Naive thymus-derived CD4-positive, alpha-beta T cell (primary cell): Measurements from ENCODE around the gene CKB. TPM values are rescaled to one million over a fixed set of nuclear protein-coding genes. Genes with fewer than 3 reads are reported as not detected.

ENCODE experiments used
- ATAC-seq: fragments of 150-1000 bp; cut with Tn5 transposase; 2 replicates; pipeline ENCODE4 v1.10.0; 2021; ENCODE audit warnings: mild to moderate bottlenecking, moderate library complexity
- CTCF ChIA-PET: fragments of 350-600 bp; sonication (Branson Sonifier 250); formaldehyde crosslinking; loops from one replicate; lab custom pipeline; 2021; ENCODE audit warnings: antibody characterized with exemption; lab: Charles Lee
- POLR2A ChIA-PET: fragments of 350-600 bp; sonication (Branson Sonifier 250); formaldehyde crosslinking; loops from one replicate; lab custom pipeline; 2021; ENCODE audit warnings: antibody characterized with exemption, inconsistent platforms; lab: Charles Lee
- DNase-seq, 9 donors: peaks; one replicate each; pipeline versions ENCODE4 v3.0.0 to v3.0.0-alpha.2; 2020 to 2022; ENCODE audit warnings: mixed read lengths in 1 of 9
- H3K27ac ChIP-seq: one replicate; pipeline ENCODE4 v1.7.0; 2013; ENCODE audit warnings: mild to moderate bottlenecking, low read depth, low read length, moderate library complexity
- H3K27me3 ChIP-seq, 2 donors: one replicate each; pipeline ENCODE4 v1.7.0; 2013; ENCODE audit warnings: low read length in 2 of 2, mild to moderate bottlenecking in 2 of 2, moderate library complexity in 2 of 2; ENCODE audit not compliant: control insufficient read depth in 2 of 2, insufficient read depth in 2 of 2
- H3K36me3 ChIP-seq, 3 experiments: 1 replicate in 2 of 3; 2 replicates in 1 of 3; pipeline ENCODE4 v1.7.0; 2013; ENCODE audit warnings: low read length in 3 of 3, mild to moderate bottlenecking in 3 of 3, moderate library complexity in 1 of 3; ENCODE audit not compliant: insufficient read depth in 3 of 3, control insufficient read depth in 2 of 3
- H3K4me1 ChIP-seq, 2 donors: one replicate each; pipeline ENCODE4 v1.7.0; 2013; ENCODE audit warnings: low read length in 2 of 2, mild to moderate bottlenecking in 2 of 2, moderate library complexity in 1 of 2; ENCODE audit not compliant: control insufficient read depth in 2 of 2, insufficient read depth in 2 of 2
- H3K4me3 ChIP-seq: 2 replicates; pipeline ENCODE4 v1.7.0; 2013; ENCODE audit warnings: mild to moderate bottlenecking, low read length
- H3K9me3 ChIP-seq, 3 experiments: 1 replicate in 2 of 3; 2 replicates in 1 of 3; pipeline ENCODE4 v1.7.0; 2013; ENCODE audit warnings: low read length in 3 of 3; ENCODE audit not compliant: control insufficient read depth in 2 of 3
- H3K27ac Mint-ChIP-seq, 9 donors: one replicate each; pipeline ENCODE4 v1.8.0; 2020 to 2022; ENCODE audit warnings: mixed read lengths in 9 of 9, mild to moderate bottlenecking in 8 of 9, moderate library complexity in 5 of 9, inconsistent platforms in 2 of 9
- H3K27me3 Mint-ChIP-seq, 5 donors: one replicate each; pipeline ENCODE4 v1.8.0; 2021 to 2022; ENCODE audit warnings: mixed read lengths in 5 of 5, mild to moderate bottlenecking in 1 of 5
- H3K36me3 Mint-ChIP-seq, 5 donors: one replicate each; pipeline ENCODE4 v1.8.0; 2020 to 2022; ENCODE audit warnings: mixed read lengths in 5 of 5, mild to moderate bottlenecking in 3 of 5, inconsistent platforms in 1 of 5
- H3K4me1 Mint-ChIP-seq, 7 donors: one replicate each; pipeline ENCODE4 v1.8.0; 2020 to 2022; ENCODE audit warnings: mixed read lengths in 7 of 7, mild to moderate bottlenecking in 3 of 7, inconsistent platforms in 1 of 7
- H3K4me3 Mint-ChIP-seq, 10 donors: one replicate each; pipeline ENCODE4 v1.8.0; 2020 to 2022; ENCODE audit warnings: mild to moderate bottlenecking in 10 of 10, mixed read lengths in 10 of 10, moderate library complexity in 6 of 10, inconsistent platforms in 2 of 10
- H3K9me3 Mint-ChIP-seq, 11 donors: one replicate each; pipeline ENCODE4 v1.8.0; 2020 to 2022; ENCODE audit warnings: mixed read lengths in 11 of 11, mild to moderate bottlenecking in 4 of 11, inconsistent platforms in 1 of 11, moderate library complexity in 1 of 11
- intact Hi-C, 2 donors: fragments of 100-400 bp; cut with micrococcal nuclease; formaldehyde crosslinking; loops; one replicate each; pipeline ENCODE4 v1.15.1; 2023
- polyA plus RNA-seq, 2 donors: library from polyadenylated mRNA; unstranded; fragments of 300-500 nt; fragmentation: Illumina TruSeq; gene quantifications; one replicate each; pipeline ENCODE4 v1.2.3, GENCODE V29; 2021
- total RNA-seq, 6 experiments: library from RNA in 5 of 6; stranded (reverse) in 5 of 6; gene quantifications; 1 replicate in 5 of 6; 2 replicates in 1 of 6; pipeline ENCODE4 v1.2.3 and lab custom pipeline; 2021 to 2026

CKB gene
- total and polyA plus RNA-seq, 7 experiments from 2014 or later, result 0.40 to 19.8 (median 2.2) TPM; not detected in 1

DNA sequence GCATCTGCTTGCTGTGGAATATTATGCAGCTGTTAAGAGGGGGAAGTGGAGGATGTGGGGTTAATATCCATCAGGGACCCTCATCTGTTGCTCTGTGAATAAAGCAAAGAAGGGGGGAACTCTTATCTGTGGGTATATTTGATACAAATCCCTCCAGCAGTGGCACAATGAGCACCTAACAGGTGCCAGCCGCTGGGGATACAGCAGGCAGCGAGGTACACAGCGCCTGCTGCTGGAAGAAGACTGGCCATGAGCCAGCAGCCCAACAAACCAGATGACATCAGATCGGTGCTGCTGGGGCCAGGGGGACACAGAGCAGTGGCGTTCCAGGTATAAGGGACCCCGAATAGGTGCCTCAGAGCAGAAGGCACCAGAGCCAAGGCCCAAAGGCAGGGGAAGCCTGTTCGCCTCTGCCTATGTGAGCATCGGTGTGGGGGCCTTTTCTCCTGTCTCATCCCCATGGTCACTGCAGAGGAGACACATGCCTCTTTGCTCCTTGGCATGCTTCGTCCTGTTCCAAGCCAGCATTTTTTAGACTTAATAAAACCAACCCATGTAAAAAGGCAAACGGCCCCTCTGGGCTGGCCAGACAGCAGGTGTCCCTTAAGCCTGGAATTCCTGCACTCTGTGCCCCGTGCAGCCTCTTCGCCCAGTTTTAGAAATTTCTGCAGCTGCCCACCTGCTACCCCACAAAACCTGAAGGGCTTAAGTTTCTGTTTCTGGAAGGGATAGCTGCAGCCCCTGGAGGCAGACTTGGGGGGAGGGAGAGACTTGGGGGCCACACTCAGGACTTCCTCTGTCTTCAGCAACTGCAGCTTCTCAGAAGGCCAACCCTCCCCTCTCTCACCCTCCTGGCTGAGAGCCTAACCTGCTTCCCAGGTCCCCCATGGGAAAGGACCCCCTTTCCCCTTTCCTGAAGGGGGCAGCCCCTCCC, 1.6 kb upstream of the CKB start:
- Histone ChIP-seq H3K27me3 (no peaks in the 10 kb centered on the region), H3K4me3 (no peak overlapping the region), H3K9me3 (no peaks in the 10 kb centered on the region), H3K36me3 (no peaks in the 10 kb centered on the region), H3K27ac (no peak overlapping the region), H3K4me1 (peaks cover 9 to 19% of the 10 kb centered on the region in 2 donors)
- Mint-ChIP-seq H3K4me1 (peaks cover 14 to 25% (median 22%) of the 10 kb centered on the region in 7 donors), H3K27ac (no peak overlapping the region), H3K9me3 (no peaks in the 10 kb centered on the region), H3K4me3 (peak overlapping the region in 6 of 10 donors; percentile 29 to 60 (median 45)), H3K27me3 (peaks cover 0 to 31% (median 6%) of the 10 kb centered on the region in 5 donors), H3K36me3 (no peaks in the 10 kb centered on the region)
- ATAC-seq (no peak), DNase-seq (no peak)
- intact Hi-C loops, result loop anchor here in 1 of 2 donors (5.0 kb wide), 1 partner anchor 193 kb away; the partner anchor contains the start of genes XRCC3 and ZFYVE21
- POLR2A ChIA-PET, result interaction anchor here (0.7 to 0.9 kb wide), 2 partner anchors 10 to 26 kb away, joined by 3 read pairs; no protein-coding TSS in a partner anchor
- CTCF ChIA-PET, result no interaction called here

- intact Hi-C loops, result loop anchor here in 1 of 2 donors (5.0 kb wide), 1 partner anchor 194 kb away; the partner anchor contains the start of genes XRCC3 and ZFYVE21
- ATAC-seq (no peak), DNase-seq (no peak)
- peaks cover 13 to 27% (median 24%) of the 10 kb centered on the region in 7 donors for H3K4me1 Mint-ChIP-seq
- no peaks in the 10 kb centered on the region for H3K36me3 Mint-ChIP-seq
- Histone ChIP-seq H3K4me1 (peaks cover 13 to 24% of the 10 kb centered on the region in 2 donors), H3K27ac (no peak overlapping the region), H3K9me3 (no peaks in the 10 kb centered on the region), H3K27me3 (no peaks in the 10 kb centered on the region), H3K36me3 (no peaks in the 10 kb centered on the region), H3K4me3 (no peak overlapping the region)
- ChIA-PET POLR2A (interaction anchor here (0.7 to 0.9 kb wide), 2 partner anchors 10 to 27 kb away, joined by 3 read pairs; no protein-coding TSS in a partner anchor), CTCF (no interaction called here)
- H3K4me3 Mint-ChIP-seq, result peak overlapping the region in 8 of 10 donors; percentile 28 to 64 (median 45)
- peaks cover 0 to 34% (median 6%) of the 10 kb centered on the region in 5 donors for H3K27me3 Mint-ChIP-seq
- H3K9me3 Mint-ChIP-seq, result no peaks in the 10 kb centered on the region
- H3K27ac Mint-ChIP-seq, result peak overlapping the region in 2 of 9 donors; percentile 9 to 29
These were observed 935 bp upstream of the CKB start for GRCh38 chr14:103523575-103523954.

- H3K36me3 ChIP-seq, result no peaks in the 10 kb centered on the region
- ChIA-PET CTCF (no interaction called here), POLR2A (interaction anchor here (1.1 kb wide), 1 partner anchor 40 kb away, joined by 4 read pairs; the partner anchor contains the start of gene BAG5)
- Mint-ChIP-seq H3K27me3 (peaks cover 0 to 34% (median 6%) of the 10 kb centered on the region in 5 donors), H3K9me3 (no peaks in the 10 kb centered on the region), H3K36me3 (no peaks in the 10 kb centered on the region), H3K27ac (no peak overlapping the region), H3K4me1 (peaks cover under 1 to 24% (median 14%) of the 10 kb centered on the region in 7 donors), H3K4me3 (peak overlapping the region; percentile 40 to 75 (median 54))
- peak overlapping the region; percentile 54 for H3K4me3 ChIP-seq
- ATAC-seq (no peak), DNase-seq (peak in 2 of 9 donors; percentile 16 to 25)
- no peaks in the 10 kb centered on the region for H3K27me3 ChIP-seq
- intact Hi-C loops, result loop anchor here (1.0 to 5.0 kb wide), 4 partner anchors 7 to 195 kb away; partner anchors contain the start of genes TRMT61A (in 2 of the 2), XRCC3 (in 2 of the 2), ZFYVE21 (in 2 of the 2) and BAG5 (in 1 of the 2)
- peak overlapping the region; percentile 6 for H3K27ac ChIP-seq
- no peaks in the 10 kb centered on the region for H3K9me3 ChIP-seq
- peaks cover 7 to 15% of the 10 kb centered on the region in 2 donors for H3K4me1 ChIP-seq
These were observed 573 bp downstream of the CKB start for GRCh38 chr14:103521951-103522563.

DNA sequence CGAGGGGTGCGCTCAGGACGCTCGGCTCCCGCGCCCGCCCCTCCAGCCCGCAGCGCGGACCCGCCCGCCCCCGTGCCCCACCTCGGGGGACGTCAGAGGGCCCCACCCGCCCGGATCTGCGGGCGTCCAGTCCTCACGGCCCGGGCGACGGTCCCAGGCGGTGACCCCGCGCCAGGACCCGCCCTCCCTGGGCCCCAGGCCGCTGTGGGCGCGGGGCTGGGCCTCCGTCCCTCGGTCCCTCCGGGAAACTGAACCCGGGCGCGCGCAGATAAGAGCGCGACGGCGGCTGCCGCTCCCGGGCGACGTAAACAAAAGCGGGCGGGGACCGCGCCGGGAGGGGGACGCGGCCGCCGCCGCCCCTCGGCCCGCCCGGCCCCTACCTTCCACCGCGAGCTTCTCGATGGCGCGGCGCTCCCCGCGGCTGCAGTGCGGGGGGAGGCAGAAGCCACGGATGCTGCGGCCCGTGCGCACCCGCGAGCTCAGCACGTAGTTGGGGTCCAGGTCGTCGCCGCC, 1.1 kb downstream of the CKB start:
- H3K9me3 ChIP-seq, result no peaks in the 10 kb centered on the region
- no peaks in the 10 kb centered on the region for H3K36me3 ChIP-seq
- DNase-seq, result peak in 4 of 9 donors; percentile 21 to 31 (median 23)
- no peaks in the 10 kb centered on the region for H3K9me3 Mint-ChIP-seq
- peak overlapping the region in 7 of 10 donors; percentile 40 to 77 (median 63) for H3K4me3 Mint-ChIP-seq
- no peak overlapping the region for H3K27ac ChIP-seq
- intact Hi-C loops, result loop anchor here (1.0 to 5.0 kb wide), 4 partner anchors 8 to 196 kb away; partner anchors contain the start of genes TRMT61A (in 2 of the 2), XRCC3 (in 2 of the 2), ZFYVE21 (in 2 of the 2) and BAG5 (in 1 of the 2)
- H3K27ac Mint-ChIP-seq, result no peak overlapping the region
- H3K36me3 Mint-ChIP-seq, result no peaks in the 10 kb centered on the region
- ChIA-PET CTCF (interaction anchor here (0.6 to 1.3 kb wide), 4 partner anchors 12 to 460 kb away, joined by 3 to 6 read pairs (median 4); no protein-coding TSS in a partner anchor), POLR2A (interaction anchor here (1.1 kb wide), 1 partner anchor 41 kb away, joined by 4 read pairs; the partner anchor contains the start of gene BAG5)
- H3K4me1 Mint-ChIP-seq, result peaks cover 0 to 22% (median 13%) of the 10 kb centered on the region in 7 donors
- peaks cover 7 to 15% of the 10 kb centered on the region in 2 donors for H3K4me1 ChIP-seq
- peaks cover 0 to 34% (median 6%) of the 10 kb centered on the region in 5 donors for H3K27me3 Mint-ChIP-seq
- ATAC-seq, result peak; percentile 10
- H3K4me3 ChIP-seq, result peak overlapping the region; percentile 37
- no peaks in the 10 kb centered on the region for H3K27me3 ChIP-seq

DNA sequence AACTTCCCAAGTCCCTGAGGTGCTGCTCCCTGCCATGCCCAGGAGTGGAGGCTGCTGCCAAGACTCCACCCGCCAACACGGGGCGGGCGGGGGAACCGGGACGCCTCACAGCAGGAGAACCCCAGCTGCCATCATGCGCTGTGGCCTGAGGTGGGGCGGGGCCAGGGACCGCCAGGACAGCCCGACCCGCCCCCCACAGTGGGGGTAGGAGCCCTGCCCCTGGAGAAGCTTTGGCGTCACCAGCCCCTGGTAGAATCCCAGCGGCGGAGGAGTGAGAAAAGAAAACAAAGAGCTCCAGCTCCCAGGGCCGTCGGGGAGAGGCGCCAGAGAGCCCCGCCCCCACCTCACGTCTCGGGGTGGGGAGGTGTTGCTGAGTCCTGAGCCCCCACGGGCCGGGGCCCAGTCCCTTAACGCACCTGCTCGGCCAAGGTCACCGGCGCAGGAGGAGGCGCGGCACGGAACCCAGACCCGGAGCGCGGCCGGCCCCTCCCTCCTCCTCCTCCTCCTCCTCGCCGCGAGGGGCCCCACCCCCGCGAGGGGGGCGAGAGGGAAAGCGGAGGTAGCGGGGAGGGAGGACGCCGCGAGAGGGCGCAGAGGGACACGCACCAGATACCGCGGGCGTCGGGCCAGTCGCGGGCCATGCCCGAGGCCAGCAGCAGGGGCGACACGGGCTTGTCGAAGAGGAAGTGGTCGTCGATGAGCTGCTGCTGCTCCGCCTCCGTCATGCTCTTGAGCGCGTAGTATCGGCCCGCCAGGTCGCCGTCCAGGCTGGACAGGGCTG, 1.8 kb downstream of the CKB start:
- Mint-ChIP-seq H3K27ac (no peak overlapping the region), H3K36me3 (no peaks in the 10 kb centered on the region), H3K4me1 (peaks cover 0 to 21% (median 13%) of the 10 kb centered on the region in 7 donors), H3K9me3 (no peaks in the 10 kb centered on the region), H3K4me3 (peak overlapping the region; percentile 18 to 77 (median 64)), H3K27me3 (peaks cover 0 to 33% (median 6%) of the 10 kb centered on the region in 5 donors)
- no peaks in the 10 kb centered on the region for H3K27me3 ChIP-seq
- H3K9me3 ChIP-seq, result no peaks in the 10 kb centered on the region
- no peaks in the 10 kb centered on the region for H3K36me3 ChIP-seq
- ChIA-PET CTCF (interaction anchor here (0.6 to 1.3 kb wide), 5 partner anchors 12 to 460 kb away, joined by 3 to 6 read pairs (median 3); no protein-coding TSS in a partner anchor), POLR2A (no interaction called here)
- H3K4me3 ChIP-seq, result peak overlapping the region; percentile 37
- peaks cover 7 to 15% of the 10 kb centered on the region in 2 donors for H3K4me1 ChIP-seq
- DNase-seq (peak; percentile 48 to 72 (median 60)), ATAC-seq (peak; percentile 85)
- intact Hi-C loops, result loop anchor here (1.0 to 5.0 kb wide), 4 partner anchors 8 to 196 kb away; partner anchors contain the start of genes TRMT61A (in 2 of the 2), XRCC3 (in 2 of the 2), ZFYVE21 (in 2 of the 2) and BAG5 (in 1 of the 2)
- no peak overlapping the region for H3K27ac ChIP-seq
